Progenitor cell of endocrine pancreas (in vitro differentiated cells): ENCODE results near the gene TNRC6C. TPM values are rescaled to one million over a fixed set of nuclear protein-coding genes. Genes with fewer than 3 reads are reported as not detected.

ENCODE experiments used
- DNase-seq: peaks from one replicate; pipeline ENCODE4 v3.0.0; 2021; ENCODE audit warnings: low spot score; ENCODE audit not compliant: unreplicated experiment
- H3K27ac Mint-ChIP-seq: 2 replicates; pipeline ENCODE4 v1.8.0; 2021; ENCODE audit warnings: mild to moderate bottlenecking, moderate library complexity, mixed read lengths
- H3K27me3 Mint-ChIP-seq: 2 replicates; pipeline ENCODE4 v1.8.0; 2021; ENCODE audit warnings: mixed read lengths
- H3K36me3 Mint-ChIP-seq: 2 replicates; pipeline ENCODE4 v1.8.0; 2022; ENCODE audit warnings: mixed read lengths; ENCODE audit not compliant: insufficient read depth
- H3K4me1 Mint-ChIP-seq: 2 replicates; pipeline ENCODE4 v1.8.0; 2021; ENCODE audit warnings: low read depth, mixed read lengths
- H3K4me3 Mint-ChIP-seq: 2 replicates; pipeline ENCODE4 v1.8.0; 2021; ENCODE audit warnings: low read depth, mild to moderate bottlenecking, moderate library complexity, mixed read lengths
- H3K9me3 Mint-ChIP-seq: 2 replicates; pipeline ENCODE4 v1.8.0; 2021; ENCODE audit warnings: low read depth, mixed read lengths
- total RNA-seq: library from RNA; stranded (reverse); gene quantifications from 2 replicates; pipeline ENCODE4 v1.2.1, GENCODE V29; 2021
- TF ChIP-seq, protein P1 (sequence below): fragments of 200-600 bp; sonication (generic); IDR thresholded peaks from one replicate; pipeline ENCODE4 v1.5.0; 2021; ENCODE audit warnings: antibody characterized with exemption, mild to moderate bottlenecking; ENCODE audit not compliant: unreplicated experiment

Gene TNRC6C
- total RNA-seq, 1 donor from 2014 or later, result 38.3 TPM

DNA sequence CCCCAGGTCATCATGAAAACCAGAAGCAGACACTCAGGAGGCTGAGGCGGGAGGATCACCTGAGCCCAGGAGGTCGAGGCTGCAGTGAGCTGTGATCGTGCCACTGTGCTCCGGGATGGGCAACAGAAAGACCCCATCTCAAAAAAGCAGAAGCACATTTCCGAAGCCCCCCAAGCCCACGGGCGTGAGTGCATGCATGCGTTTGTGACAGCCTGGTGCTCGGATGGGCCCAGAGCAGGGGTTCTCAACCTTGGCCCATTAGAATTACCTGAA, 150.9 kb downstream of the TNRC6C start:
- Mint-ChIP-seq H3K9me3 (no peaks in the 10 kb centered on the region), H3K36me3 (peaks cover 22% of the 10 kb centered on the region), H3K4me3 (no peak overlapping the region), H3K4me1 (peaks cover 2% of the 10 kb centered on the region), H3K27ac (no peak overlapping the region), H3K27me3 (no peaks in the 10 kb centered on the region)
- DNase-seq, result no peak
- TF ChIP-seq, protein P1, sequence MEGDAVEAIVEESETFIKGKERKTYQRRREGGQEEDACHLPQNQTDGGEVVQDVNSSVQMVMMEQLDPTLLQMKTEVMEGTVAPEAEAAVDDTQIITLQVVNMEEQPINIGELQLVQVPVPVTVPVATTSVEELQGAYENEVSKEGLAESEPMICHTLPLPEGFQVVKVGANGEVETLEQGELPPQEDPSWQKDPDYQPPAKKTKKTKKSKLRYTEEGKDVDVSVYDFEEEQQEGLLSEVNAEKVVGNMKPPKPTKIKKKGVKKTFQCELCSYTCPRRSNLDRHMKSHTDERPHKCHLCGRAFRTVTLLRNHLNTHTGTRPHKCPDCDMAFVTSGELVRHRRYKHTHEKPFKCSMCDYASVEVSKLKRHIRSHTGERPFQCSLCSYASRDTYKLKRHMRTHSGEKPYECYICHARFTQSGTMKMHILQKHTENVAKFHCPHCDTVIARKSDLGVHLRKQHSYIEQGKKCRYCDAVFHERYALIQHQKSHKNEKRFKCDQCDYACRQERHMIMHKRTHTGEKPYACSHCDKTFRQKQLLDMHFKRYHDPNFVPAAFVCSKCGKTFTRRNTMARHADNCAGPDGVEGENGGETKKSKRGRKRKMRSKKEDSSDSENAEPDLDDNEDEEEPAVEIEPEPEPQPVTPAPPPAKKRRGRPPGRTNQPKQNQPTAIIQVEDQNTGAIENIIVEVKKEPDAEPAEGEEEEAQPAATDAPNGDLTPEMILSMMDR, result no peak

DNA sequence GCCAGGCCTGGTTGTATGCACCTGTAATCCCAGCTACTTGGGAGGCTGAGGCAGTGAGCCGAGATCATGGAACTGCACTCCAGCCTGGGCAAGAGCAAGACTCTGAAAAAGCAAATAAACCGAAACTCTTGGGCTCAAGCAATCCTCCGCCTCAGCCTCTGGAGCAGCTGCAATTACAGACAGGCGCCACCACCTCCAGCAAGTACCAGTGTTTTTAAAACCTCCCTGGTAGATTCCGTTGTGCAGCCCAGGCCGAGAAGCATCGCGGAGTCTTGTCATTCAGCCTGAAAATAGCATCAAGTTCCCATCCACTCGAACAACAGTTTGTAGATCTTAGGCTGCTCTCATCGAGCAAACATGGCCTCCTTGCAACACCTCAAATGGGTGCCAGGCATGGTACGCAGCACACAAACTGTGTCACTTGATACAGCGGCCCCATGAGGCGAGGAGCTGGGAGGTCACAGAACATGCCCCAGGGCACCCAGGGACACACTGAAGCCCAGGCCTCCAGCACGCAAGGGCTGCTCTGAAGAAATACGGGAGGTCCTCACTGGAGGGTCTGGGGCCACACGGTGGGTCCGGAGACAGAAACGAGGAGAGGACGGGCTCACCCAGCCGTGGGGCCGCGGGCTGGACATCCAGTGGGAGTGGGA, 152.0 kb downstream of the TNRC6C start:
- H3K4me1 Mint-ChIP-seq, result peaks cover 2% of the 10 kb centered on the region
- no peaks in the 10 kb centered on the region for H3K9me3 Mint-ChIP-seq
- peaks cover 19% of the 10 kb centered on the region for H3K36me3 Mint-ChIP-seq
- H3K27ac Mint-ChIP-seq, result no peak overlapping the region
- no peaks in the 10 kb centered on the region for H3K27me3 Mint-ChIP-seq
- TF ChIP-seq, protein P1, result no peak
- H3K4me3 Mint-ChIP-seq, result no peak overlapping the region
- DNase-seq, result no peak

DNA sequence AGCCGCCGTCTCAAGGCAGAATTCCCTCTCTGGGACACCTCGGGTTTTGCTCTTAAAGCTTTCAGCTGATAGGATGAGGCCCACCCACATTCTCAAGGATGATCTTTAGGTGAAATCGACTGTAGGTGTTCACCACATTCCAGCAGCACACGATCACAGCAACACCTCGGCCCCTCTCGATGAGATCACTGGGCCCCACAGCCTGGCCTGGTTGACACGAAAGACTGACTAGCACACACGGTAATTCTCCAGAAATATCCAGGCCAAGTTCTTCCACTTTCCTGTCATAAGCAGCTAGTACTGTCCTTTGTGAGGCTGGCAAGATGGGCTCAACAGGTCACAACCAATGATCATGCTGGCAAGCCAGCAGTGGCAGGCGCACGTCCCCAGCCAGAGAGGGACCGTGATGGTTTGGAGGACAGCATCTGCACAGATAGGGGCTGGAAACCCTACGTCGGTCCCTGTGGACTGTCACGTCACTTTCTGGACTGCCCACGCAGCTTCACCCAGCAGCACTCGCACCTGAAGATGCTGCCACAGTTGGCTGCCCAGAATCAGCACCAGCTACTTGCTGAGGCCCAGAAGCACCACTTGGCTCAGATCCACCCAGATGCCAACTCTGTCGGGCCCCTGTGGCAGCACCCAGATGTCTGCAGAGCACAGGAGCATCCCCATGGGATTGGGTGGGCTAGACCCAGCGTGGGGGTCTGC, 152.7 kb downstream of the TNRC6C start:
- no peaks in the 10 kb centered on the region for H3K27me3 Mint-ChIP-seq
- TF ChIP-seq, protein P1, result no peak
- no peak overlapping the region for H3K27ac Mint-ChIP-seq
- no peaks in the 10 kb centered on the region for H3K9me3 Mint-ChIP-seq
- peaks cover 19% of the 10 kb centered on the region for H3K36me3 Mint-ChIP-seq
- no peak overlapping the region for H3K4me3 Mint-ChIP-seq
- no peak for DNase-seq
- H3K4me1 Mint-ChIP-seq, result peaks cover 2% of the 10 kb centered on the region

DNA sequence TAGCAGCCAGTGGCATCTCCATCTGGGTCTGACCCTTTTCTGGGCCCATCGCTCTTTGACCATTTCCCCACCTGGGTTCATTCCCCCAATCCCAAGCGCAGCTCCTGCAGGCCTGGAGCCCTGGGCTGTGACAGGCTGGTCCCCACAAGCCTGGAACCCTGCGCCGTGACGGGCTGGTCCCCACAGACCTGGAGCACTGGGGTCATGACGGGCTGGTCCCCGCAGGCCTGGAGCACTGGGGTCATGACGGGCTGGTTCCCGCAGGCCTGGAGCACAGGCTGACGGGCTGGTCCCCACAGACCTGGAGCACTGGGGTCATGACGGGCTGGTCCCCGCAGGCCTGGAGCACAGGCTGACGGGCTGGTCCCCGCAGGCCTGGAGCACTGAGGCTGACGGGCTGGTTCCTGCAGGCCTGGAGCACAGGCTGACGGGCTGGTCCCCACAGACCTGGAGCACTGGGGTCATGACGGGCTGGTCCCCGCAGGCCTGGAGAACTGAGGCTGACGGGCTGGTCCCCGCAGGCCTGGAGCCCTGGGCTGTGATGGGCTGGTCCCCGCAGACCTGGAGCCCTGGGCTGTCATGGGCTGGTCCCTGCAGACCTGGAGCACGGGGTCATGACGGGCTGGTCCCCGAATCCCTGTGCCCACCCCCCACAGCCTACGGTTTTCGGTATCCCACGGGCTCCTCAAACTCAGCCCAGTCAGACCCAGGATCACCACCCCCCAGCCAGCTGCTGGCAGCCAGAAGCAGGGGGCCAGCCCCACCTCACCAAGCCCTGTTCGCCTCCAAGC, 153.4 kb downstream of the TNRC6C start:
- TF ChIP-seq, protein P1, result no peak
- H3K36me3 Mint-ChIP-seq, result peaks cover 22% of the 10 kb centered on the region
- H3K4me1 Mint-ChIP-seq, result peaks cover 4% of the 10 kb centered on the region
- no peaks in the 10 kb centered on the region for H3K27me3 Mint-ChIP-seq
- no peak for DNase-seq
- no peak overlapping the region for H3K27ac Mint-ChIP-seq
- H3K9me3 Mint-ChIP-seq, result no peaks in the 10 kb centered on the region
- no peak overlapping the region for H3K4me3 Mint-ChIP-seq
